Endothelial cell of umbilical vein (primary cell): ENCODE data around the gene DGKB.

Experiments used
- EZH2 ChIP-seq: IDR thresholded peaks from 2 replicates; pipeline ENCODE4 v1.6.1; 2012; ENCODE audit warnings: borderline replicate concordance, low read depth, mild to moderate bottlenecking, moderate library complexity, low read length, inconsistent platforms; ENCODE audit not compliant: severe bottlenecking
- FOS ChIP-seq: IDR thresholded peaks from 2 replicates; pipeline ENCODE4 v1.6.1; 2011; ENCODE audit warnings: mild to moderate bottlenecking, low read length, moderate library complexity, borderline replicate concordance; ENCODE audit not compliant: insufficient read depth
- GATA2 ChIP-seq: IDR thresholded peaks from 2 replicates; pipeline ENCODE4 v1.7.0; 2011; ENCODE audit warnings: low read depth, mild to moderate bottlenecking, moderate library complexity, mixed read lengths, low read length; ENCODE audit not compliant: insufficient read length, insufficient read depth
- JUN ChIP-seq: IDR thresholded peaks from 2 replicates; pipeline ENCODE4 v1.6.1; 2011; ENCODE audit warnings: borderline replicate concordance, low read depth; ENCODE audit not compliant: insufficient read length, insufficient read depth
- POLR2A ChIP-seq: IDR thresholded peaks from 2 replicates; pipeline ENCODE4 v1.6.1; 2012; ENCODE audit warnings: low read depth, mild to moderate bottlenecking, control low read depth, low read length
- POLR2AphosphoS5 ChIP-seq: IDR thresholded peaks from 2 replicates; pipeline ENCODE4 v1.6.1; 2012; ENCODE audit warnings: low read depth, mild to moderate bottlenecking, control low read depth, low read length, moderate library complexity; ENCODE audit not compliant: insufficient read depth
- TF ChIP-seq, protein P1 (sequence below), 2 donors: IDR thresholded peaks; 1 replicate in 1 of 2; 2 replicates in 1 of 2; pipeline ENCODE4 v1.5.1; 2011; ENCODE audit warnings: low read length in 2 of 2, mild to moderate bottlenecking in 2 of 2, moderate library complexity in 2 of 2, control low read depth in 1 of 2, inconsistent platforms in 1 of 2, low read depth in 1 of 2; ENCODE audit not compliant: insufficient read depth in 1 of 2; ENCODE audit errors: extremely low read depth in 1 of 2
- TF ChIP-seq, protein P2 (sequence below): IDR thresholded peaks from 2 replicates; pipeline ENCODE4 v1.6.1; 2011; ENCODE audit not compliant: insufficient read depth, insufficient read length

DNA sequence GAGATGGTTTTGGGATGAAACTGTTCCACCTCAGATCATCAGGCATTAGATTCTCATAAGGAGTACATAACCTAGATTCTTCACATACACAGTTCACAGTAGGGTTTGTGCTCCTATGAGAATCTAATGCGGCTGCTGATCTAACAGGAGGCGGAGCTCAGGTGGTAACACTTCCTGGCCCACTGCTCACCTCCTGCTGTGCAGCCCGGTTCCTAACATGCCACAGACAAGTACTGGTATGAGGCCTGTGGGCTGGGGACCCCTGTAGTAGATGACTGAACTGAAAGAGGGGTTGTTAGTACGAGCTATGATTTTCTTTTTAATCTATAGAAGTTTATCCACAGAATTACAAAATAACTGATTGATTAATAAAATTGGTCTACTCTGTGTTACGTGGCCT is 48.1 kb downstream of the DGKB start:
- TF ChIP-seq, protein P1, sequence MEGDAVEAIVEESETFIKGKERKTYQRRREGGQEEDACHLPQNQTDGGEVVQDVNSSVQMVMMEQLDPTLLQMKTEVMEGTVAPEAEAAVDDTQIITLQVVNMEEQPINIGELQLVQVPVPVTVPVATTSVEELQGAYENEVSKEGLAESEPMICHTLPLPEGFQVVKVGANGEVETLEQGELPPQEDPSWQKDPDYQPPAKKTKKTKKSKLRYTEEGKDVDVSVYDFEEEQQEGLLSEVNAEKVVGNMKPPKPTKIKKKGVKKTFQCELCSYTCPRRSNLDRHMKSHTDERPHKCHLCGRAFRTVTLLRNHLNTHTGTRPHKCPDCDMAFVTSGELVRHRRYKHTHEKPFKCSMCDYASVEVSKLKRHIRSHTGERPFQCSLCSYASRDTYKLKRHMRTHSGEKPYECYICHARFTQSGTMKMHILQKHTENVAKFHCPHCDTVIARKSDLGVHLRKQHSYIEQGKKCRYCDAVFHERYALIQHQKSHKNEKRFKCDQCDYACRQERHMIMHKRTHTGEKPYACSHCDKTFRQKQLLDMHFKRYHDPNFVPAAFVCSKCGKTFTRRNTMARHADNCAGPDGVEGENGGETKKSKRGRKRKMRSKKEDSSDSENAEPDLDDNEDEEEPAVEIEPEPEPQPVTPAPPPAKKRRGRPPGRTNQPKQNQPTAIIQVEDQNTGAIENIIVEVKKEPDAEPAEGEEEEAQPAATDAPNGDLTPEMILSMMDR (IDR thresholded peaks at IDR 0.05; ENCODE audit: extremely low read depth in 1 of 2, insufficient read depth in 1 of 2, low read depth in 1 of 2, low read length in 2 of 2) = no peak
- TF ChIP-seq POLR2A (no peak), EZH2 (no peak), POLR2AphosphoS5 (no peak), JUN (no peak), GATA2 (no peak), FOS (no peak)
- TF ChIP-seq, protein P2, sequence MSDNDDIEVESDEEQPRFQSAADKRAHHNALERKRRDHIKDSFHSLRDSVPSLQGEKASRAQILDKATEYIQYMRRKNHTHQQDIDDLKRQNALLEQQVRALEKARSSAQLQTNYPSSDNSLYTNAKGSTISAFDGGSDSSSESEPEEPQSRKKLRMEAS = no peak
